GM19468 (cell line): ENCODE data around the gene NSMF.

Source experiments
- ATAC-seq: cut with Tn5 transposase; IDR thresholded peaks from one replicate; pipeline ENCODE4 v1.9.1; 2021; ENCODE audit warnings: mild to moderate bottlenecking, moderate library complexity, moderate number of reproducible peaks; ENCODE audit not compliant: unreplicated experiment; ENCODE audit errors: extremely low read depth

Gene NSMF

GRCh38 chr9:137449931-137450538, 9.1 kb downstream of the NSMF start:
- no peak for ATAC-seq

GRCh38 chr9:137449081-137449844, 9.9 kb downstream of the NSMF start:
- no peak for ATAC-seq

- no peak for ATAC-seq
Observed at GRCh38 chr9:137448602-137448962, 10.6 kb downstream of the NSMF start.

- no peak for ATAC-seq
Observed at GRCh38 chr9:137447722-137448601, 11.2 kb downstream of the NSMF start.

GRCh38 chr9:137446851-137447471, 12.2 kb downstream of the NSMF start:
- ATAC-seq, result no peak

GRCh38 chr9:137445930-137446431, 13.2 kb downstream of the NSMF start:
- no peak for ATAC-seq

GRCh38 chr9:137445275-137445807, 13.8 kb downstream of the NSMF start:
- no peak for ATAC-seq

- no peak for ATAC-seq
Observed at GRCh38 chr9:137444106-137444790, 14.9 kb downstream of the NSMF start.

- ATAC-seq, result no peak
Observed at GRCh38 chr9:137441935-137442321, 17.2 kb downstream of the NSMF start.

GRCh38 chr9:137441289-137441934, 17.7 kb downstream of the NSMF start, which contains the start of gene ENTPD8:
Gene ENTPD8 (minus strand): TSS chr9:137441357. CDS start chr9:137438285, 3,072 bp downstream.
- ATAC-seq, result no peak

- ATAC-seq, result no peak
Observed at GRCh38 chr9:137439158-137439714, 19.9 kb downstream of the NSMF start.

- ATAC-seq, result no peak
Observed at GRCh38 chr9:137438591-137439157, 20.5 kb downstream of the NSMF start.

GRCh38 chr9:137437691-137438590, 21.2 kb downstream of the NSMF start:
- no peak for ATAC-seq

- ATAC-seq, result no peak
Observed at GRCh38 chr9:137436761-137437600, 22.2 kb downstream of the NSMF start.

- ATAC-seq, result no peak
Observed at GRCh38 chr9:137435980-137436760, 23.0 kb downstream of the NSMF start.
